ENCODE results near the gene TSPAN4. TPM values are rescaled to one million over a fixed set of nuclear protein-coding genes. Genes with fewer than 3 reads are reported as not detected.

The TSPAN4 gene
- total and polyA plus RNA-seq, 10 of the 15 experiments (the other 5 are each of a cell fraction or from before 2014, with no cell fraction given), result 0.37 to 14.0 (median 8.5) TPM; not detected in 1

DNA sequence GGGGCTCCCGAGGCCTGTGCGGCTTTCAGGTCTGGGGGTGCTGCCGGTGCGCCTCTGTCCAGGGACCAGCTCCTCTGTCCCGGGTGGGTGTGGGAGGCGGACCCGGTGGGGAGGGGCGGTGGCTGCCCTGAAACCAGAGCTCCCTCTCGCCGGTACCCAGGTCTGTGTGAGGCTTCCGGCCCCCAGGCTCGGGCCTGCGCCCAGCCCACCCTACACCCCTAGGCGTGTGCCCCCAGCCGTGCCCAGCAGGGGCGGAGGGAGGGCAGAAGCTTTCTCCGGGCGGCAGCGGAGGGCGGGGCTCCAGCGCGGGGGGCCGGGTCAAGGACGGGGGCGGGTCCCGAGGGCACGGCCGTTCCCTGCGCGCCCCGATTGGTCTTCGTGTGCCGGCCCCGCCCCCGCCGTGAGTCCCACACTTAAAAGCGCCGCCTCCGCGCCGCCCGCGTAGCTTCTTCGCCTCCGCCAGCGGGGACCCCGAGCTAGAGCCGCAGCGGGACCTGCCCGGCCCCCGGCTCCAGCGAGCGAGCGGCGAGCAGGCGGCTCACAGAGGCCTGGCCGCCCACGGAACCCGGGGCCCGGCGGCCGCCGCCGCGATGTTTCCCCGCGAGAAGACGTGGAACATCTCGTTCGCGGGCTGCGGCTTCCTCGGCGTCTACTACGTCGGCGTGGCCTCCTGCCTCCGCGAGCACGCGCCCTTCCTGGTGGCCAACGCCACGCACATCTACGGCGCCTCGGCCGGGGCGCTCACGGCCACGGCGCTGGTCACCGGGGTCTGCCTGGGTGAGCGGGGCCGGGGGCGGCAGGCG lies 23.3 kb upstream of the TSPAN4 start (continued):
- TF ChIP-seq SUZ12 (IDR thresholded peaks at IDR 0.05; ENCODE audit: unreplicated experiment) (no peak), ZNF207 (IDR thresholded peaks at IDR 0.05; ENCODE audit: borderline replicate concordance) (peak; percentile 71; the same call in 1 of the 2 replicates), FOXK2 (IDR thresholded peaks at IDR 0.05) (no peak), EED (IDR thresholded peaks at IDR 0.05; ENCODE audit: low read depth) (no peak), ZZZ3 (IDR thresholded peaks at IDR 0.05; ENCODE audit: control insufficient read depth, insufficient read length, low read depth) (no peak), NR2C2 (IDR thresholded peaks at IDR 0.05; ENCODE audit: borderline replicate concordance, control insufficient read depth, insufficient read length, low read depth) (no peak)
- TF ChIP-seq, protein P1, sequence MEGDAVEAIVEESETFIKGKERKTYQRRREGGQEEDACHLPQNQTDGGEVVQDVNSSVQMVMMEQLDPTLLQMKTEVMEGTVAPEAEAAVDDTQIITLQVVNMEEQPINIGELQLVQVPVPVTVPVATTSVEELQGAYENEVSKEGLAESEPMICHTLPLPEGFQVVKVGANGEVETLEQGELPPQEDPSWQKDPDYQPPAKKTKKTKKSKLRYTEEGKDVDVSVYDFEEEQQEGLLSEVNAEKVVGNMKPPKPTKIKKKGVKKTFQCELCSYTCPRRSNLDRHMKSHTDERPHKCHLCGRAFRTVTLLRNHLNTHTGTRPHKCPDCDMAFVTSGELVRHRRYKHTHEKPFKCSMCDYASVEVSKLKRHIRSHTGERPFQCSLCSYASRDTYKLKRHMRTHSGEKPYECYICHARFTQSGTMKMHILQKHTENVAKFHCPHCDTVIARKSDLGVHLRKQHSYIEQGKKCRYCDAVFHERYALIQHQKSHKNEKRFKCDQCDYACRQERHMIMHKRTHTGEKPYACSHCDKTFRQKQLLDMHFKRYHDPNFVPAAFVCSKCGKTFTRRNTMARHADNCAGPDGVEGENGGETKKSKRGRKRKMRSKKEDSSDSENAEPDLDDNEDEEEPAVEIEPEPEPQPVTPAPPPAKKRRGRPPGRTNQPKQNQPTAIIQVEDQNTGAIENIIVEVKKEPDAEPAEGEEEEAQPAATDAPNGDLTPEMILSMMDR (IDR thresholded peaks at IDR 0.05 in 2 of 3, conservative IDR thresholded peaks at IDR 0.05 in 1 of 3; ENCODE audit: control insufficient read depth in 2 of 3, extremely low read depth in 1 of 3, insufficient read depth in 1 of 3, low read depth in 3 of 3, low read length in 3 of 3), result peak in 1 of 3 experiments; percentile 26; a peak in 1 of 6 replicates
